Fibroblast of lung (primary cell): ENCODE results near the gene PDK3. TPM values are rescaled to one million over a fixed set of nuclear protein-coding genes. Genes with fewer than 3 reads are reported as not detected.

Experiments used
- DNase-seq, 2 donors: peaks; one replicate each; pipeline versions ENCODE4 v3.0.0 to v3.0.0-alpha.2; 2010; ENCODE audit warnings: low read depth in 2 of 2
- H2AFZ ChIP-seq: 2 replicates; pipeline ENCODE4 v1.5.1; 2012; ENCODE audit warnings: low read length, control low read depth, inconsistent platforms
- H3K27ac ChIP-seq: 2 replicates; pipeline ENCODE4 v1.5.1; 2011; ENCODE audit warnings: low read length, control low read depth; ENCODE audit not compliant: insufficient read depth
- H3K27me3 ChIP-seq: 2 replicates; pipeline ENCODE4 v1.5.1; 2011; ENCODE audit warnings: mild to moderate bottlenecking, low read length; ENCODE audit not compliant: control insufficient read depth, insufficient read depth
- H3K36me3 ChIP-seq: 2 replicates; pipeline ENCODE4 v1.5.1; 2011; ENCODE audit warnings: low read length; ENCODE audit not compliant: control insufficient read depth, insufficient read depth
- H3K4me1 ChIP-seq: 2 replicates; pipeline ENCODE4 v1.5.1; 2011; ENCODE audit warnings: low read length; ENCODE audit not compliant: control insufficient read depth, insufficient read depth; ENCODE audit errors: extremely low read depth
- H3K4me2 ChIP-seq: 2 replicates; pipeline ENCODE4 v1.5.1; 2011; ENCODE audit warnings: low read length, control low read depth; ENCODE audit not compliant: insufficient read depth; ENCODE audit errors: extremely low read depth
- H3K4me3 ChIP-seq, 4 experiments: fragments of 200-600 bp in 1 of 4; sonication (generic) in 1 of 4; replicated peaks in 1 of 4; 2 replicates each; pipeline ENCODE4 v1.5.1; 2011 to 2016; ENCODE audit warnings: low read length in 4 of 4, low read depth in 3 of 4, mild to moderate bottlenecking in 3 of 4, control low read depth in 2 of 4, inconsistent platforms in 1 of 4, mixed read lengths in 1 of 4; ENCODE audit not compliant: insufficient read depth in 1 of 4; ENCODE audit errors: control extremely low read depth in 1 of 4
- H3K79me2 ChIP-seq: 2 replicates; pipeline ENCODE4 v1.5.1; 2012; ENCODE audit warnings: mild to moderate bottlenecking, low read length, inconsistent platforms; ENCODE audit not compliant: control insufficient read depth, insufficient read depth
- H3K9ac ChIP-seq: 2 replicates; pipeline ENCODE4 v1.5.1; 2011; ENCODE audit warnings: mild to moderate bottlenecking, low read length, control low read depth; ENCODE audit not compliant: insufficient read depth
- H3K9me3 ChIP-seq: 2 replicates; pipeline ENCODE4 v1.5.1; 2012; ENCODE audit warnings: low read depth, low read length; ENCODE audit not compliant: control insufficient read depth, insufficient read depth
- H4K20me1 ChIP-seq: 2 replicates; pipeline ENCODE4 v1.5.1; 2011; ENCODE audit warnings: low read length; ENCODE audit not compliant: control insufficient read depth, insufficient read depth; ENCODE audit errors: extremely low read depth
- CTCF ChIP-seq, 2 donors: IDR thresholded peaks in 1 of 2; conservative IDR thresholded peaks in 1 of 2; 1 replicate in 1 of 2; 2 replicates in 1 of 2; pipeline ENCODE4 v1.5.1; 2011 to 2012; ENCODE audit warnings: low read length in 2 of 2, control low read depth in 1 of 2, inconsistent platforms in 1 of 2, low read depth in 1 of 2, mild to moderate bottlenecking in 1 of 2
- EZH2 ChIP-seq: IDR thresholded peaks from 2 replicates; pipeline ENCODE4 v1.5.1; 2012; ENCODE audit warnings: low read length, control low read depth, mild to moderate bottlenecking; ENCODE audit errors: missing control alignments
- polyA plus RNA-seq, 2 donors: library from polyadenylated mRNA; depleted of rRNA in 1 of 2; stranded (reverse) in 1 of 2; unstranded in 1 of 2; fragments of >200 nt; gene quantifications; 2 replicates each; pipeline ENCODE4 v1.2.1, GENCODE V29; 2011 to 2012; ENCODE audit warnings: missing spikeins in 1 of 2
- total RNA-seq: library from RNA; depleted of rRNA; stranded (reverse); fragments of >200 nt; gene quantifications from 2 replicates; pipeline ENCODE4 v1.2.1, GENCODE V29; 2014

Gene PDK3
- total and polyA plus RNA-seq, 2 donors (not counting 1 experiment from before 2014, with no cell fraction given): 2.8 to 4.2 TPM

- no peak overlapping the region for H3K4me2 ChIP-seq
- H3K4me3 ChIP-seq: no peak overlapping the region
- TF ChIP-seq EZH2: no peak
- no peak overlapping the region for H3K9ac ChIP-seq
- H3K9me3 ChIP-seq: no peaks in the 10 kb centered on the region
- no peaks in the 10 kb centered on the region for H3K27me3 ChIP-seq
- DNase-seq: peak in 1 of 2 donors; percentile 13
- H4K20me1 ChIP-seq: no peaks in the 10 kb centered on the region
- H3K4me1 ChIP-seq: no peaks in the 10 kb centered on the region
- H3K36me3 ChIP-seq: no peaks in the 10 kb centered on the region
- H3K79me2 ChIP-seq: no peaks in the 10 kb centered on the region
- H3K27ac ChIP-seq: no peak overlapping the region
- peak overlapping the region; percentile 19 for H2AFZ ChIP-seq
These were observed 14.8 kb downstream of the PDK3 start for GRCh38 chrX:24479924-24480323.

GRCh38 chrX:24480400-24480865 lies 15.3 kb downstream of the PDK3 start:
- Histone ChIP-seq H4K20me1 (no peaks in the 10 kb centered on the region), H3K4me3 (no peak overlapping the region), H3K79me2 (no peaks in the 10 kb centered on the region), H3K27ac (no peak overlapping the region), H3K9ac (no peak overlapping the region), H3K4me2 (no peak overlapping the region), H3K27me3 (no peaks in the 10 kb centered on the region), H2AFZ (no peak overlapping the region), H3K4me1 (no peaks in the 10 kb centered on the region), H3K36me3 (no peaks in the 10 kb centered on the region), H3K9me3 (no peaks in the 10 kb centered on the region)
- DNase-seq: no peak
- TF ChIP-seq CTCF (conservative IDR thresholded peaks at IDR 0.05 in 1 of 2, IDR thresholded peaks at IDR 0.05 in 1 of 2; ENCODE audit: low read depth in 1 of 2, low read length in 2 of 2): no peak

GRCh38 chrX:24482823-24483415 lies 17.8 kb downstream of the PDK3 start:
- TF ChIP-seq EZH2: no peak
- TF ChIP-seq CTCF (conservative IDR thresholded peaks at IDR 0.05 in 1 of 2, IDR thresholded peaks at IDR 0.05 in 1 of 2; ENCODE audit: low read depth in 1 of 2, low read length in 2 of 2): no peak
- Histone ChIP-seq H3K27ac (no peak overlapping the region), H3K79me2 (no peaks in the 10 kb centered on the region), H3K4me2 (no peak overlapping the region), H2AFZ (no peak overlapping the region), H4K20me1 (no peaks in the 10 kb centered on the region), H3K27me3 (no peaks in the 10 kb centered on the region), H3K9ac (no peak overlapping the region), H3K4me1 (no peaks in the 10 kb centered on the region), H3K4me3 (no peak overlapping the region), H3K36me3 (no peaks in the 10 kb centered on the region), H3K9me3 (no peaks in the 10 kb centered on the region)
- no peak for DNase-seq
